ENCODE measurements around the gene IFT172. TPM values are rescaled to one million over a fixed set of nuclear protein-coding genes. Genes with fewer than 3 reads are reported as not detected.

The IFT172 gene
- total and polyA plus RNA-seq, 9 donors: 23.9 to 52.1 (median 42.2) TPM

GRCh38 chr2:27398962-27399361, 90.6 kb downstream of the IFT172 start:
- WGBS, 3 donors: 90 to 92% (median 92%) methylated on average over 5 of the region's 5 CpGs
- H3K27me3 ChIP-seq: no peaks in the 10 kb centered on the region
- no peaks in the 10 kb centered on the region for H3K4me1 ChIP-seq (ENCODE audit: insufficient read depth)
- H3K9me3 ChIP-seq: no peaks in the 10 kb centered on the region
- no peak overlapping the region for H3K27ac ChIP-seq
- TF ChIP-seq POLR2A (IDR thresholded peaks at IDR 0.05) (no peak), EP300 (IDR thresholded peaks at IDR 0.05) (no peak), CTCF (IDR thresholded peaks at IDR 0.05) (no peak)
- DNase-seq: no peak
- intact Hi-C loops (cut with DNase I): no loop called here
- no peaks in the 10 kb centered on the region for H3K36me3 ChIP-seq
- H3K4me3 ChIP-seq: no peak overlapping the region

Small RNAs within 50 kb of the gene (small RNA-seq; reads per million reads assigned to genes)
- gene RNU6-986P: not detected

Other genes starting within 250 kb of the IFT172 start
- gene SLC30A3, start 226.7 kb downstream of the IFT172 start, total RNA-seq: 1 to 10 TPM in 1 of 7 donors, under 1 TPM in 3, not detected in 3; 0.23 to 1.1 (median 0.45) TPM
- gene SLC30A3, start 226.7 kb downstream of the IFT172 start, polyA plus RNA-seq: under 1 TPM; 0.27 to 0.38 TPM
- under 1 TPM in 1 of 7 donors, not detected in 6; 0.56 TPM for gene DNAJC5G, start 214.3 kb downstream of the IFT172 start, total RNA-seq
- under 1 TPM; 0.16 to 0.83 TPM for gene DNAJC5G, start 214.3 kb downstream of the IFT172 start, polyA plus RNA-seq
- gene TRIM54, start 207.3 kb downstream of the IFT172 start, total RNA-seq: under 1 TPM in 4 of 7 donors, not detected in 3; 0.12 to 0.72 (median 0.49) TPM
- gene TRIM54, start 207.3 kb downstream of the IFT172 start, polyA plus RNA-seq: under 1 TPM; 0.20 to 0.21 TPM
- 1 to 10 TPM; 1.4 to 5.6 (median 1.6) TPM for gene UCN, start 181.3 kb downstream of the IFT172 start, total RNA-seq
- gene UCN, start 181.3 kb downstream of the IFT172 start, polyA plus RNA-seq: 1 to 10 TPM in 1 of 2 donors, not detected in 1; 1.5 TPM
- 10 to 100 TPM; 47.0 to 64.3 (median 59.9) TPM for gene MPV17, start 166.6 kb downstream of the IFT172 start, total RNA-seq
- 100 to 1,000 TPM in 1 of 2 donors, 10 to 100 TPM in 1; 61.8 to 169 TPM for gene MPV17, start 166.6 kb downstream of the IFT172 start, polyA plus RNA-seq
- gene GTF3C2, start 133.0 kb downstream of the IFT172 start, total RNA-seq: 10 to 100 TPM; 32.8 to 57.7 (median 45.8) TPM
- gene GTF3C2, start 133.0 kb downstream of the IFT172 start, polyA plus RNA-seq: 10 to 100 TPM; 26.8 to 49.9 TPM
- gene EIF2B4, start 119.4 kb downstream of the IFT172 start, total RNA-seq: 10 to 100 TPM; 28.0 to 46.8 (median 39.0) TPM
- 10 to 100 TPM; 37.0 to 39.9 TPM for gene EIF2B4, start 119.4 kb downstream of the IFT172 start, polyA plus RNA-seq
- gene SNX17, start 119.1 kb downstream of the IFT172 start, total RNA-seq: 100 to 1,000 TPM in 4 of 7 donors, 10 to 100 TPM in 3; 72.3 to 111 (median 100) TPM
- 10 to 100 TPM; 82.5 to 94.3 TPM for gene SNX17, start 119.1 kb downstream of the IFT172 start, polyA plus RNA-seq
- gene ZNF513, start 109.0 kb downstream of the IFT172 start, total RNA-seq: 10 to 100 TPM in 6 of 7 donors, 1 to 10 TPM in 1; 4.8 to 24.1 (median 13.6) TPM
- 10 to 100 TPM in 1 of 2 donors, 1 to 10 TPM in 1; 3.4 to 11.0 TPM for gene ZNF513, start 109.0 kb downstream of the IFT172 start, polyA plus RNA-seq
- gene PPM1G, start 80.2 kb downstream of the IFT172 start, total RNA-seq: 10 to 100 TPM; 27.2 to 57.4 (median 48.0) TPM
- gene PPM1G, start 80.2 kb downstream of the IFT172 start, polyA plus RNA-seq: 10 to 100 TPM; 41.0 to 89.4 TPM
- gene NRBP1, start 61.1 kb downstream of the IFT172 start, total RNA-seq: 100 to 1,000 TPM in 1 of 7 donors, 10 to 100 TPM in 6; 50.8 to 108 (median 90.0) TPM
- 100 to 1,000 TPM in 1 of 2 donors, 10 to 100 TPM in 1; 79.0 to 169 TPM for gene NRBP1, start 61.1 kb downstream of the IFT172 start, polyA plus RNA-seq
- 10 to 100 TPM in 1 of 7 donors, 1 to 10 TPM in 6; 2.0 to 34.5 (median 4.4) TPM for gene KRTCAP3, start 47.4 kb downstream of the IFT172 start, total RNA-seq
- gene KRTCAP3, start 47.4 kb downstream of the IFT172 start, polyA plus RNA-seq: 1 to 10 TPM in 1 of 2 donors, under 1 TPM in 1; 0.82 to 2.8 TPM
- gene FNDC4, start 5.5 kb upstream of the IFT172 start, total RNA-seq: 100 to 1,000 TPM in 1 of 7 donors, 10 to 100 TPM in 6; 27.3 to 117 (median 53.1) TPM
- 10 to 100 TPM; 40.2 to 62.3 TPM for gene FNDC4, start 5.5 kb upstream of the IFT172 start, polyA plus RNA-seq
- 10 to 100 TPM in 3 of 7 donors, 1 to 10 TPM in 4; 1.3 to 14.5 (median 5.4) TPM for gene GCKR, start 7.1 kb upstream of the IFT172 start, total RNA-seq
- gene GCKR, start 7.1 kb upstream of the IFT172 start, polyA plus RNA-seq: 1 to 10 TPM; 4.6 to 4.7 TPM
- gene ZNF512, start 93.3 kb upstream of the IFT172 start, total RNA-seq: 10 to 100 TPM; 40.2 to 69.3 (median 53.4) TPM
- 10 to 100 TPM; 28.8 to 79.7 TPM for gene ZNF512, start 93.3 kb upstream of the IFT172 start, polyA plus RNA-seq
- gene CCDC121, start 139.3 kb upstream of the IFT172 start, total RNA-seq: 1 to 10 TPM; 3.2 to 8.8 (median 6.5) TPM
- gene CCDC121, start 139.3 kb upstream of the IFT172 start, polyA plus RNA-seq: 1 to 10 TPM; 5.8 to 6.1 TPM
- 10 to 100 TPM; 15.1 to 24.3 (median 21.4) TPM for gene GPN1, start 139.3 kb upstream of the IFT172 start, total RNA-seq
- 10 to 100 TPM; 20.4 to 48.3 TPM for gene GPN1, start 139.3 kb upstream of the IFT172 start, polyA plus RNA-seq
- gene SUPT7L, start 173.9 kb upstream of the IFT172 start, total RNA-seq: 10 to 100 TPM; 20.4 to 29.2 (median 24.5) TPM
- gene SUPT7L, start 173.9 kb upstream of the IFT172 start, polyA plus RNA-seq: 10 to 100 TPM; 22.1 to 37.7 TPM
- gene SLC4A1AP, start 174.1 kb upstream of the IFT172 start, total RNA-seq: 10 to 100 TPM; 15.0 to 19.2 (median 16.2) TPM
- gene SLC4A1AP, start 174.1 kb upstream of the IFT172 start, polyA plus RNA-seq: 10 to 100 TPM; 14.6 to 22.0 TPM

Data from ovary (tissue), 9 donors.